Heart left ventricle (tissue), 16 donors: Measurements from ENCODE around the gene MICU1. TPM values are rescaled to one million over a fixed set of nuclear protein-coding genes. Genes with fewer than 3 reads are reported as not detected.

Source experiments
- ATAC-seq, 4 donors: fragments of 200-7000 bp; cut with Tn5 transposase; one replicate each; pipeline ENCODE4 v1.9.1; 2020 to 2022; ENCODE audit warnings: moderate library complexity in 4 of 4, mild to moderate bottlenecking in 3 of 4, moderate number of reproducible peaks in 1 of 4
- DNase-seq, 5 donors: peaks; one replicate each; pipeline ENCODE4 v3.0.0-alpha.2; 2020
- H3K27ac ChIP-seq, 12 donors: fragments of 200-600 bp; sonication (generic) in 4 of 12; one replicate each; pipeline versions ENCODE4 v1.5.0 to v1.8.0; 2016 to 2022; ENCODE audit warnings: mild to moderate bottlenecking in 2 of 12
- H3K27me3 ChIP-seq, 9 donors: fragments of 200-600 bp; sonication (generic) in 2 of 9; one replicate each; pipeline versions ENCODE4 v1.5.1 to v1.8.0; 2016 to 2022; ENCODE audit warnings: mild to moderate bottlenecking in 3 of 9
- H3K36me3 ChIP-seq, 9 donors: fragments of 200-600 bp; sonication (generic) in 2 of 9; one replicate each; pipeline versions ENCODE4 v1.5.0 to v1.8.0; 2018 to 2022; ENCODE audit warnings: mild to moderate bottlenecking in 2 of 9
- H3K4me1 ChIP-seq, 12 donors: fragments of 200-600 bp; sonication (generic) in 4 of 12; one replicate each; pipeline versions ENCODE4 v1.5.0 to v1.8.0; 2016 to 2022; ENCODE audit warnings: mild to moderate bottlenecking in 3 of 12
- H3K4me3 ChIP-seq, 12 donors: fragments of 200-600 bp; sonication (generic) in 4 of 12; one replicate each; pipeline versions ENCODE4 v1.5.0 to v1.8.0; 2017 to 2022; ENCODE audit warnings: mild to moderate bottlenecking in 9 of 12, moderate library complexity in 4 of 12
- H3K9me3 ChIP-seq, 12 donors: fragments of 200-600 bp; sonication (generic) in 4 of 12; one replicate each; pipeline versions ENCODE4 v1.5.0 to v1.8.0; 2016 to 2022; ENCODE audit warnings: mild to moderate bottlenecking in 1 of 12
- CTCF ChIP-seq, 12 donors: fragments of 200-600 bp; sonication (generic) in 4 of 12; IDR thresholded peaks; one replicate each; pipeline versions ENCODE4 v1.5.0 to v1.8.0; 2018 to 2022; ENCODE audit warnings: antibody characterized with exemption in 12 of 12, mild to moderate bottlenecking in 5 of 12
- POLR2A ChIP-seq, 2 donors: fragments of 450-650 bp; IDR thresholded peaks; one replicate each; pipeline ENCODE4 v1.6.1; 2017; ENCODE audit warnings: antibody characterized with exemption in 2 of 2, mild to moderate bottlenecking in 2 of 2, moderate library complexity in 2 of 2
- whole genome bisulfite sequencing, 4 donors: extraction: QIAGEN DNeasy Blood & Tissue Kit in 2 of 4; methylation state at CpG; one replicate each; pipeline versions ENCODE4 v1.1.5 to v1.1.7; 2013 to 2018; 5-methylcytosine and 5-hydroxymethylcytosine counted together
- intact Hi-C, 10 donors: fragments of 100-400 bp; cut with DNase I; formaldehyde crosslinking; loops; one replicate each; pipeline versions ENCODE4 v1.11.1 to v1.14.2; 2022
- polyA plus RNA-seq, 2 donors: library from polyadenylated mRNA; stranded (reverse); fragments of 200-250 nt; gene quantifications; one replicate each; pipeline ENCODE4 v1.2.3, GENCODE V29; 2013
- total RNA-seq, 9 donors: library from RNA; depleted of rRNA in 2 of 9; stranded (reverse); fragments of >200 nt in 2 of 9; fragmentation: NEBNext Ultra II Directional in 3 of 9; extraction: Animal tissue kit (Norgen Biotek cat#: 25700) in 3 of 9; gene quantifications; one replicate each; pipeline versions ENCODE4 v1.1.0 to v1.2.4, GENCODE V29; 2016 to 2023
- donor health status: ischemic (EF 13 %, LVEDD 7.1; RV severe dilation, severe dysfunction).
- donor health status: healthy with polysubstance abuse.
- donor health status: DM: no; HTN: yes; CAD: no.
- donor health status: DM: no; HTN: no; CAD: no.
- donor health status: ischemic (EF 25% LVEDD 6.9; RV normal size, moderate dysfunction).
- donor health status: ischemic (EF 25% LVEDD 5.7; RV mildly dilated, moderate dysfunction).
- donor health status: healthy.
- donor health status: DM: yes; HTN: yes; CAD: no.
- donor health status: ischemic (EF 35%, LVEDD 5.7; RV mildly dilated, moderate dysfunction).
- donor health status: nonischemic (EF 11% LVEDD 7.7; RV severe dilation, severe dysfunction).
- donor health status: DM: yes; HTN: yes; CAD: no.
- donor health status: PGD.
- donor health status: ischemic (EF 29% LVEDD 5.4; RV normal size, mild dysfunction).
- donor health status: nonischemic (EF 23%, LVEDD 6.1; RV moderate dilation, normal function).

MICU1 gene
- total and polyA plus RNA-seq, 11 donors, result 33.3 to 54.2 (median 43.1) TPM

GRCh38 chr10:72665925-72666324, 40.0 kb upstream of the MICU1 start:
- Histone ChIP-seq H3K27ac (no peak overlapping the region), H3K9me3 (no peaks in the 10 kb centered on the region), H3K4me1 (no peaks in the 10 kb centered on the region), H3K4me3 (no peak overlapping the region), H3K27me3 (no peaks in the 10 kb centered on the region), H3K36me3 (no peaks in the 10 kb centered on the region)
- 81 to 88% (median 86%) methylated on average over 4 of the region's 4 CpGs for WGBS, 4 donors
- intact Hi-C loops, result no loop called here
- DNase-seq, result no peak
- ATAC-seq, result no peak
- TF ChIP-seq POLR2A (IDR thresholded peaks at IDR 0.05) (no peak), CTCF (IDR thresholded peaks at IDR 0.05) (no peak)

GRCh38 chr10:72663971-72664370, 38.1 kb upstream of the MICU1 start:
- no peaks in the 10 kb centered on the region for H3K9me3 ChIP-seq
- no peak overlapping the region for H3K27ac ChIP-seq
- no peaks in the 10 kb centered on the region for H3K4me1 ChIP-seq
- no peak overlapping the region for H3K4me3 ChIP-seq
- TF ChIP-seq POLR2A (IDR thresholded peaks at IDR 0.05), result no peak
- ATAC-seq, result no peak
- no peak for DNase-seq
- H3K36me3 ChIP-seq, result no peaks in the 10 kb centered on the region
- H3K27me3 ChIP-seq, result no peaks in the 10 kb centered on the region
- intact Hi-C loops, result no loop called here

- Histone ChIP-seq H3K36me3 (no peaks in the 10 kb centered on the region), H3K9me3 (no peaks in the 10 kb centered on the region), H3K4me1 (no peaks in the 10 kb centered on the region), H3K27me3 (no peaks in the 10 kb centered on the region), H3K27ac (no peak overlapping the region), H3K4me3 (no peak overlapping the region)
- TF ChIP-seq POLR2A (IDR thresholded peaks at IDR 0.05), result no peak
- TF ChIP-seq CTCF (IDR thresholded peaks at IDR 0.05), result no peak
- 87 to 92% (median 89%) methylated on average over 1 of the region's 1 CpG for WGBS, 4 donors
- intact Hi-C loops, result no loop called here
- DNase-seq, result no peak
- ATAC-seq, result no peak
Measured at GRCh38 chr10:72661431-72661830, 35.6 kb upstream of the MICU1 start.

- Histone ChIP-seq H3K27ac (no peak overlapping the region), H3K36me3 (no peaks in the 10 kb centered on the region), H3K4me3 (no peak overlapping the region), H3K4me1 (no peaks in the 10 kb centered on the region), H3K27me3 (no peaks in the 10 kb centered on the region), H3K9me3 (no peaks in the 10 kb centered on the region)
- ATAC-seq (no peak), DNase-seq (no peak)
- TF ChIP-seq POLR2A (IDR thresholded peaks at IDR 0.05), result no peak
- TF ChIP-seq CTCF (IDR thresholded peaks at IDR 0.05), result no peak
- intact Hi-C loops, result no loop called here
Measured at GRCh38 chr10:72660220-72660619, 34.3 kb upstream of the MICU1 start.

GRCh38 chr10:72659694-72660093, 33.8 kb upstream of the MICU1 start:
- Histone ChIP-seq H3K9me3 (no peaks in the 10 kb centered on the region), H3K4me3 (no peak overlapping the region), H3K4me1 (no peaks in the 10 kb centered on the region), H3K36me3 (no peaks in the 10 kb centered on the region), H3K27me3 (no peaks in the 10 kb centered on the region), H3K27ac (no peak overlapping the region)
- intact Hi-C loops, result no loop called here
- no peak for DNase-seq
- ATAC-seq, result no peak
- no peak for TF ChIP-seq CTCF (IDR thresholded peaks at IDR 0.05)
- TF ChIP-seq POLR2A (IDR thresholded peaks at IDR 0.05), result no peak
- 91 to 95% (median 93%) methylated on average over 8 of the region's 8 CpGs for WGBS, 4 donors
